OCI-LY7 (cell line): Measurements from ENCODE around the gene OR5T1.

Experiments used
- EZH2phosphoT487 ChIP-seq: fragments of 200-600 bp; sonication (generic); IDR thresholded peaks from 2 replicates; pipeline ENCODE4 v1.6.1; 2018; ENCODE audit warnings: low read depth, borderline replicate concordance, mild to moderate bottlenecking, mixed run types, antibody characterized with exemption, low read length, moderate library complexity, mixed read lengths
- TF ChIP-seq, protein P1 (sequence below): fragments of 200-600 bp; sonication (generic); conservative IDR thresholded peaks from 2 replicates; pipeline ENCODE4 v1.5.1; 2014; ENCODE audit warnings: mild to moderate bottlenecking, antibody characterized with exemption, low read length, moderate library complexity, mixed read lengths

DNA sequence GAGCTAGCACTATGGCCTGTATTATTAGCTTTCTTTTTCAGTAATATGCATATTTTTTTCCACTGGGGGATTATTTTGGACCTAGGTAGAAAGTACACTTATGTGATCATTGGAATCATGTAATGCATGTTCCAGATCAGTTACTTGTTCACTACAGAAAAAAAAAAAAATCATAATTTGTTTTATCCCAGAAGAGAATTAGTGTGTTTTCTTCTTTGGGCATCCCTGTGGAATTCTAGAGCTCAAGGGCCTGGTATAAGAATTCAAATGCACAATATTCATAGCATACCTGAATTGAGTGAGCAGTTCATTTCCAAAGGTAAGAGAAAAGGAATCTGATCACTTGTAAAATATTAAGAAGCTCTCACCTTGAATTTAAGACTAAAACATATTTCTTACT lies at the start of gene OR5T1:
- TF ChIP-seq, protein P1, sequence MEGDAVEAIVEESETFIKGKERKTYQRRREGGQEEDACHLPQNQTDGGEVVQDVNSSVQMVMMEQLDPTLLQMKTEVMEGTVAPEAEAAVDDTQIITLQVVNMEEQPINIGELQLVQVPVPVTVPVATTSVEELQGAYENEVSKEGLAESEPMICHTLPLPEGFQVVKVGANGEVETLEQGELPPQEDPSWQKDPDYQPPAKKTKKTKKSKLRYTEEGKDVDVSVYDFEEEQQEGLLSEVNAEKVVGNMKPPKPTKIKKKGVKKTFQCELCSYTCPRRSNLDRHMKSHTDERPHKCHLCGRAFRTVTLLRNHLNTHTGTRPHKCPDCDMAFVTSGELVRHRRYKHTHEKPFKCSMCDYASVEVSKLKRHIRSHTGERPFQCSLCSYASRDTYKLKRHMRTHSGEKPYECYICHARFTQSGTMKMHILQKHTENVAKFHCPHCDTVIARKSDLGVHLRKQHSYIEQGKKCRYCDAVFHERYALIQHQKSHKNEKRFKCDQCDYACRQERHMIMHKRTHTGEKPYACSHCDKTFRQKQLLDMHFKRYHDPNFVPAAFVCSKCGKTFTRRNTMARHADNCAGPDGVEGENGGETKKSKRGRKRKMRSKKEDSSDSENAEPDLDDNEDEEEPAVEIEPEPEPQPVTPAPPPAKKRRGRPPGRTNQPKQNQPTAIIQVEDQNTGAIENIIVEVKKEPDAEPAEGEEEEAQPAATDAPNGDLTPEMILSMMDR = no peak
- TF ChIP-seq EZH2phosphoT487 = no peak
